ENCODE results near the gene POLR2A.

- TF ChIP-seq POLR2AphosphoS5 (IDR thresholded peaks at IDR 0.05) (no peak), POLR2A (IDR thresholded peaks at IDR 0.05) (no peak)
Observed at GRCh38 chr17:7468290-7468689, 15.9 kb upstream of the POLR2A start.

Measured in breast epithelium (tissue), 3 donors.